Lower lobe of right lung (tissue), 2 donors: Measurements from ENCODE around the gene SLCO4A1. TPM values are rescaled to one million over a fixed set of nuclear protein-coding genes. Genes with fewer than 3 reads are reported as not detected.

Source experiments
- ATAC-seq, 2 donors: fragments of 200-7000 bp; cut with Tn5 transposase; one replicate each; pipeline ENCODE4 v1.9.1; 2020 to 2022; ENCODE audit warnings: mild to moderate bottlenecking in 2 of 2, moderate library complexity in 2 of 2
- DNase-seq: peaks from one replicate; pipeline ENCODE4 v3.0.0-alpha.2; 2020
- H3K27ac ChIP-seq: fragments of 200-600 bp; one replicate; pipeline ENCODE4 v1.8.0; 2022
- H3K27me3 ChIP-seq: fragments of 200-600 bp; one replicate; pipeline ENCODE4 v1.8.0; 2022; ENCODE audit warnings: low read depth
- H3K36me3 ChIP-seq: fragments of 200-600 bp; one replicate; pipeline ENCODE4 v1.8.0; 2022; ENCODE audit warnings: mild to moderate bottlenecking
- H3K4me1 ChIP-seq: fragments of 200-600 bp; one replicate; pipeline ENCODE4 v1.8.0; 2022
- H3K4me3 ChIP-seq: fragments of 200-600 bp; one replicate; pipeline ENCODE4 v1.8.0; 2022; ENCODE audit warnings: mild to moderate bottlenecking
- H3K9me3 ChIP-seq: fragments of 200-600 bp; one replicate; pipeline ENCODE4 v1.8.0; 2022
- intact Hi-C: fragments of 100-400 bp; cut with DNase I; formaldehyde crosslinking; loops from one replicate; pipeline ENCODE4 v1.11.0; 2022
- total RNA-seq: library from RNA; stranded (reverse); fragmentation: NEBNext Ultra II Directional; extraction: Animal tissue kit (Norgen Biotek cat#: 25700); gene quantifications from one replicate; pipeline ENCODE4 v1.2.1, GENCODE V29; 2021
- TF ChIP-seq, protein P1 (sequence below): fragments of 200-600 bp; IDR thresholded peaks from one replicate; pipeline ENCODE4 v1.8.0; 2022; ENCODE audit warnings: antibody characterized with exemption, mild to moderate bottlenecking
- donor health status: DM: no; HTN: yes; CAD: no; lungs with severe emphysema.

Gene SLCO4A1
- total RNA-seq, 1 donor from 2014 or later, result 72.4 TPM

DNA sequence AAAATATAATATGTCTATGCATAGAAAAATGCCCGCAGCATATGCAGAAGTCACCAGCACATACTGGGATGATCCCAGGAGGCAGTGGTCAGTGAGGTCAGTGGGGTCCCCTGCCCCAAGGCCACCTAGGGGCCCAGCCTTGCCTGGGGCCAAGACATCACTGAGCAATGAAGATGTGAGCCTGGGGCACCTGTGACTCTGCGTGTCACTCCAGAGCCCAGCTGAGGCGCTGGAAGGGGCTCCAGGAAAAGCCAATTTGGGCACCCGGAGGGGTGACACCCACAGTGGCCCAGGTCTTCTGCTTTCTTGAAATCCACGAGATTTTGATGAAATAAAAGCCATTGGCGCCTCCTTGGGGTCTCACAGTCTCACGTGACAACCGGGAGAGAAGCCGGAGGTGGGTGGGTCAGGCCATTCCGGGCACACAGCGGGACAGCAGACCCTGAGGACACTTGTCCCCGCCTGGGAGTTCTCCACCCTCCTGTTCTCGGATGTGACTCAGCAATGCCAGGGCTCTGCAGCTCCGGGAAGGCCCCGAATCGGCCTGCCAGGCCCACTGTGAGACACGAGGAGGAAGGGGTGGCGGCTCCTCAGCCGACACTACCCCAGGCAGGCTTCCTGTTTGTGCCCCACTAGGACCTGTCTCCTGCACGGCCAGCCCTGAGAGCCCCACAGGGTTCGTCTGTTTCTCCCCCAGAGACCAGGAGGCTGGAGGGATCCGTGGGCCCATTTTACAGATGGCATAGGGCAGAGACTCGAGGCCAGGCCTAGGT, 24.4 kb upstream of the SLCO4A1 start:
- DNase-seq, result peak; percentile 81
- ATAC-seq, result peak; percentile 71 to 77
- no peaks in the 10 kb centered on the region for H3K36me3 ChIP-seq
- H3K27me3 ChIP-seq, result no peaks in the 10 kb centered on the region
- no peaks in the 10 kb centered on the region for H3K9me3 ChIP-seq
- peaks cover 49% of the 10 kb centered on the region for H3K4me1 ChIP-seq
- TF ChIP-seq, protein P1, sequence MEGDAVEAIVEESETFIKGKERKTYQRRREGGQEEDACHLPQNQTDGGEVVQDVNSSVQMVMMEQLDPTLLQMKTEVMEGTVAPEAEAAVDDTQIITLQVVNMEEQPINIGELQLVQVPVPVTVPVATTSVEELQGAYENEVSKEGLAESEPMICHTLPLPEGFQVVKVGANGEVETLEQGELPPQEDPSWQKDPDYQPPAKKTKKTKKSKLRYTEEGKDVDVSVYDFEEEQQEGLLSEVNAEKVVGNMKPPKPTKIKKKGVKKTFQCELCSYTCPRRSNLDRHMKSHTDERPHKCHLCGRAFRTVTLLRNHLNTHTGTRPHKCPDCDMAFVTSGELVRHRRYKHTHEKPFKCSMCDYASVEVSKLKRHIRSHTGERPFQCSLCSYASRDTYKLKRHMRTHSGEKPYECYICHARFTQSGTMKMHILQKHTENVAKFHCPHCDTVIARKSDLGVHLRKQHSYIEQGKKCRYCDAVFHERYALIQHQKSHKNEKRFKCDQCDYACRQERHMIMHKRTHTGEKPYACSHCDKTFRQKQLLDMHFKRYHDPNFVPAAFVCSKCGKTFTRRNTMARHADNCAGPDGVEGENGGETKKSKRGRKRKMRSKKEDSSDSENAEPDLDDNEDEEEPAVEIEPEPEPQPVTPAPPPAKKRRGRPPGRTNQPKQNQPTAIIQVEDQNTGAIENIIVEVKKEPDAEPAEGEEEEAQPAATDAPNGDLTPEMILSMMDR, result no peak
- no peak overlapping the region for H3K4me3 ChIP-seq
- intact Hi-C loops, result no loop called here
- H3K27ac ChIP-seq, result peak overlapping the region; percentile 90

DNA sequence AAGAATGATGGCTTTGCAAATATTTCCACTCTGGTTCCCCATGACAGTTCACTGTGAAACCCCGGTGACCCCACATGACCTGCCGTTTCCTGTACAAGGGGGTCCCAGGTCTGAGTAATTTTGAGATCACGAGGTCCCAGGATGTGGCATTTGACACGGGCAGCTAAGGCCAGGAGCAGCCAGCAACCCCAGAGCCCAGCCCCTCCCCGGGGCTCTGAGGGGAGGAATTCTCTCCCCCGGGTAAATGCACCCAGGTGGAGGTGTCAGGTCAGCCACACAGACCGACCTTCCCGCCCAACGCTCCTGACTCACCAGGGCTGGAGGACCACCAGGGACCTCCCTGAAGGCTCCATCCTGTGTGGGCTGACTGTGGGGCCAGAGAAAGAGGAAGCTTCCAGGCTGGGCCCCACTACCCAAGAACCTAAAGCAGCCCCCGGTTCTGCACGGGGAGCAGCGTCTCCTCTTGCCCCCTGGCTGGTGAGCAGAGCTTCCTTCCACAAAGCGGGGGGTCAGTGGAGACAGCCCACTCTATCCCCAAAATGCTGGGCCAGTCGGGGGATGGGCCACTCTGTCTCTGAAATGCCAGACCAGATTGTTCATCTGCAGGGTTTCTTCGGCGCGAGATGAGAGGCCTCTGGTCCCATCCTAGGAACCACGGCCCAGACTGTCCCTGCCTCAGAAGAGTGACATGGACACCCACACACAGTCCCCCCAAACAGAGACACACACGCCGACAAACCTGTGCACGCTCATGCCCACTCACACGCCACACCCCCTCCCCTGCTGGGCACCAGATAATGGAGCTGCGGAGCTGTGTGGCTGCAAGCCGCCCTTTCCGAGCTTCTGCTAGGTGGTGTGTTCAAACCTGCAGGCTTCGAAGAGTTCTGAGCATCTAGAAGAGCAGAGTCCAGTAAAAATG, 23.4 kb upstream of the SLCO4A1 start:
- Histone ChIP-seq H3K36me3 (no peaks in the 10 kb centered on the region), H3K4me1 (peaks cover 59% of the 10 kb centered on the region), H3K9me3 (no peaks in the 10 kb centered on the region), H3K4me3 (no peak overlapping the region), H3K27me3 (no peaks in the 10 kb centered on the region), H3K27ac (peak overlapping the region; percentile 90)
- ATAC-seq, result no peak
- TF ChIP-seq, protein P1, result no peak
- DNase-seq, result no peak
- intact Hi-C loops, result no loop called here

DNA sequence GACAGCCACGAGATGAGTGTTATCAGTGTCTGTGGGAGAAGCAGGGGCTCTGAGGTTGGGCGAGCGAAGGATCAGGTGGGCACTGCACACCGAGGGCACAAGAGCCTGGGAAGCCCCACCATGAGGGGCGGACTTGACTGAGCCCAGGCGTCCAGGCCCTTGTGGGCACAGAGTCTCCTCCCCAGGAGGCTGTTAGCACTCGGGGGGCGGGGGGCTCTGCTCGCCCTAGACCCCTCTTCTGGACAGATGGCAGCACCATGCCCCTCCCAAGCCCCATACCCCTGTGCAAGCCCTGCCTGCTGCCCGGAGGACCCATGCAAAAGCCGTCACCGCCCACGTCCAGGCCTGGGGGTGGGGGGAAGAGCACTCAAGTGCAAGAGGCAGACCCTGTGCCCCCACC, 21.7 kb upstream of the SLCO4A1 start:
- DNase-seq, result no peak
- no peak for ATAC-seq
- intact Hi-C loops, result no loop called here
- peaks cover 74% of the 10 kb centered on the region for H3K4me1 ChIP-seq
- no peaks in the 10 kb centered on the region for H3K36me3 ChIP-seq
- peak overlapping the region; percentile 10 for H3K27ac ChIP-seq
- H3K4me3 ChIP-seq, result no peak overlapping the region
- no peaks in the 10 kb centered on the region for H3K27me3 ChIP-seq
- TF ChIP-seq, protein P1, result no peak
- no peaks in the 10 kb centered on the region for H3K9me3 ChIP-seq

DNA sequence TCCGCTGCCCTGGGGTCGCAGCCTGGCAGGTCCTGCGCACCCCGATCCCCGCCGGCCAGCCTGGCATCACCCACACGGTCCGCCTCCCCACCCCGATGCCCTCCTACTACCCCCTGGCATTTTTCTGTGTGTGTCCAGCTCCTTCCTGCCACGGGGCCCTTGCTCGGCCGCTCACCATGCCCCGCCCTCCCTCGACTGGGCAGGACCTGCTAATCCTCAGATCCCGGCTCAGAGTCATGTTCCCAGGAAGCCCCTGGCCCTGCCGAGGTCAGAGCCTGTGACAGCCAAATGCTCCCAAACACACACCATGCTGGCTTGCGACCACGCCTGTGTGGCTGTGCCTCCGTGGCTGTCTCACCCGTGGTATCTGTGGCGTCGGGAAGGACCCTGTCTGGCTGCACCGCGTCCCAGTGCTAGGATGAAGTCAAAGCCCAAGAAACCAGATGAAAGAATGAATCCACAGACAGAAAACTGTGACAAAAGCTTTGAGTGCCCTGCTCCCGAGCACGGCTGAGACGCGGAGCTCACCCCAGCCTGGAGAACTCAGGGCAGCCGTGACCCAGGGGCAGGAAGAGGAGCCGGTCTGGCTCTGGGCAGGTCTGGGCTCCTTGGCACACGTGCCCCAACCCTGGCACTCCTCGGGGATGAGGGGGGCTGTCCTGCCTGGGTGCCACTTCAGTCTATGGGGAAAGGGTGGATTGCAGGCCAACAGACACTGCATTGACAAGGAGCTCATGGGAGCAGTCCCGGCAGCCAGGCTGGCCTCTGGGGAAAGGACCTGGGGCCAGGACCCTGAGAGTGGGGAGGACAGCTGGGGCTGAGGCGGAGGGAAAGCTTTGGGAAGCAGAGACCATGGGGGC, 20.8 kb upstream of the SLCO4A1 start:
- DNase-seq, result no peak
- TF ChIP-seq, protein P1, result no peak
- ATAC-seq, result no peak
- Histone ChIP-seq H3K36me3 (no peaks in the 10 kb centered on the region), H3K4me3 (no peak overlapping the region), H3K27ac (peak overlapping the region; percentile 96), H3K27me3 (no peaks in the 10 kb centered on the region), H3K9me3 (no peaks in the 10 kb centered on the region), H3K4me1 (peaks cover 74% of the 10 kb centered on the region)
- intact Hi-C loops, result no loop called here
